Heart left ventricle (tissue), 13 donors: ENCODE measurements around the gene SUCO.
"Not testable (repeated sequence)": the region's sequence is repeated elsewhere in the genome, so short reads cannot be mapped to it uniquely, and the experiment has no call there.

Source experiments
- POLR2A ChIP-seq, 2 donors: fragments of 450-650 bp; IDR thresholded peaks; one replicate each; pipeline ENCODE4 v1.6.1; 2017; ENCODE audit warnings: antibody characterized with exemption in 2 of 2, mild to moderate bottlenecking in 2 of 2, moderate library complexity in 2 of 2
- TF ChIP-seq, protein P1 (sequence below), 12 donors: fragments of 200-600 bp; sonication (generic) in 4 of 12; IDR thresholded peaks; one replicate each; pipeline versions ENCODE4 v1.5.0 to v1.8.0; 2018 to 2022; ENCODE audit warnings: antibody characterized with exemption in 12 of 12, mild to moderate bottlenecking in 5 of 12
- donor health status: ischemic (EF 13 %, LVEDD 7.1; RV severe dilation, severe dysfunction).
- donor health status: DM: no; HTN: yes; CAD: no.
- donor health status: DM: no; HTN: no; CAD: no.
- donor health status: ischemic (EF 25% LVEDD 6.9; RV normal size, moderate dysfunction).
- donor health status: ischemic (EF 25% LVEDD 5.7; RV mildly dilated, moderate dysfunction).
- donor health status: ischemic (EF 35%, LVEDD 5.7; RV mildly dilated, moderate dysfunction).
- donor health status: nonischemic (EF 11% LVEDD 7.7; RV severe dilation, severe dysfunction).
- donor health status: DM: yes; HTN: yes; CAD: no.
- donor health status: PGD.
- donor health status: ischemic (EF 29% LVEDD 5.4; RV normal size, mild dysfunction).
- donor health status: nonischemic (EF 23%, LVEDD 6.1; RV moderate dilation, normal function).

DNA sequence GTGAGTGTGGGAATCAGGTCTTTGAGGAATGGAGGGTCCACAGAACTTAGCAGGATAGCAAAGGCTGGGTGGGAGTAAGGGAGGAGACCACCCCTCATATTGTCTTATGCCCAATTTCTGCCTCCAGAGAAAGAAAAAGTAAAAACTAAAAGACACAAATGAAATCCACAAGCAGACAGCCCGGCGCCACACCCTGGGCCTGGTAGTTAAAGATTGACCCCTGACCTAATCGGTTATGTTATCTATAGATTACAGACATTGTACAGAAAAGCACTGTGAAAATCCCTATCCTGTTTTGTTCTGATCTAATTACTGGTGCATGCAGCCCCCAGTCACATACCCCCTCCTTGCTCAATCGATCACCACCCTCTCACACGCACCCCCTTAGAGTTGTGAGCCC lies 36.8 kb upstream of the SUCO start:
- not testable (repeated sequence) for TF ChIP-seq POLR2A (IDR thresholded peaks at IDR 0.05)
- TF ChIP-seq, protein P1, sequence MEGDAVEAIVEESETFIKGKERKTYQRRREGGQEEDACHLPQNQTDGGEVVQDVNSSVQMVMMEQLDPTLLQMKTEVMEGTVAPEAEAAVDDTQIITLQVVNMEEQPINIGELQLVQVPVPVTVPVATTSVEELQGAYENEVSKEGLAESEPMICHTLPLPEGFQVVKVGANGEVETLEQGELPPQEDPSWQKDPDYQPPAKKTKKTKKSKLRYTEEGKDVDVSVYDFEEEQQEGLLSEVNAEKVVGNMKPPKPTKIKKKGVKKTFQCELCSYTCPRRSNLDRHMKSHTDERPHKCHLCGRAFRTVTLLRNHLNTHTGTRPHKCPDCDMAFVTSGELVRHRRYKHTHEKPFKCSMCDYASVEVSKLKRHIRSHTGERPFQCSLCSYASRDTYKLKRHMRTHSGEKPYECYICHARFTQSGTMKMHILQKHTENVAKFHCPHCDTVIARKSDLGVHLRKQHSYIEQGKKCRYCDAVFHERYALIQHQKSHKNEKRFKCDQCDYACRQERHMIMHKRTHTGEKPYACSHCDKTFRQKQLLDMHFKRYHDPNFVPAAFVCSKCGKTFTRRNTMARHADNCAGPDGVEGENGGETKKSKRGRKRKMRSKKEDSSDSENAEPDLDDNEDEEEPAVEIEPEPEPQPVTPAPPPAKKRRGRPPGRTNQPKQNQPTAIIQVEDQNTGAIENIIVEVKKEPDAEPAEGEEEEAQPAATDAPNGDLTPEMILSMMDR (IDR thresholded peaks at IDR 0.05): not testable (repeated sequence)
